Activated naive CD4-positive, alpha-beta T cell (primary cell): Measurements from ENCODE around the gene MAP2K1.

Experiments used
- DNase-seq, 4 experiments: peaks; one replicate each; lab custom pipeline; 2025; lab: John Stamatoyannopoulos, UW

The MAP2K1 gene

GRCh38 chr15:66504563-66505429 is 118.1 kb downstream of the MAP2K1 start, which contains the start of the genes RPL4 and ZWILCH:
Gene RPL4, minus strand, starts transcription at chr15:66504855. Its CDS starts 65 bp downstream, at chr15:66504790.
Gene ZWILCH, plus strand, starts transcription at chr15:66505326. Its CDS starts 13 bp downstream, at chr15:66505339.
- peak; percentile 53 to 76 (median 64) for DNase-seq

GRCh38 chr15:66505430-66505811 is 118.7 kb downstream of the MAP2K1 start:
- DNase-seq, result no peak

GRCh38 chr15:66505818-66506217 is 119.1 kb downstream of the MAP2K1 start:
- no peak for DNase-seq

DNA sequence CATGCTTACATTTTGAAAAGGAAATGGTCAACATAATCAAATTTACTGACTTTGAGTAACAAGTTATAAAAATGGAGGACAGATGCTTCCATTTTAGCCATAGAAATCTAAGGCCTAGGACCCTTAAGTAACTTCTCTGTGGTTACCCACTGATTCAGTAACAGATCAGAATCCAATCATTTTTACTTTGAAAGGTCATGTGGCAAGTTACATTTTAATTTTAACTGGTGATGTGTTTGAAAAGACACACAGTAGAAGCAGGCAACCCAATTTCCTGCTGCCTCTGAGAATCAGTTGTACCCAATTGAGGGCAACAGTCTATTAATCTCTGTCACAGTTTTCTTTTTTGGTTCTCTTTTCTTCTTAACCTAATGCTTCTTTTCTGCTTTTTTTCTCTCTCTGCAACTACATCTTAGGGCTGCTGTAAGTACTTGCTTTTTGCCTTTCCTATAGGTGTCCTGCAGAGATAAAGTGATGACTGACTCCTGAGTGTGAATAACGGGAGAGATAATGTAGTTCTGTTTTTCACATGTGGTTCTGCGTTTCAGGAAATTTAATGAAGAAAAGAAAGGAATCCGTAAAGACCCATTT is 121.7 kb downstream of the MAP2K1 start:
- no peak for DNase-seq

DNA sequence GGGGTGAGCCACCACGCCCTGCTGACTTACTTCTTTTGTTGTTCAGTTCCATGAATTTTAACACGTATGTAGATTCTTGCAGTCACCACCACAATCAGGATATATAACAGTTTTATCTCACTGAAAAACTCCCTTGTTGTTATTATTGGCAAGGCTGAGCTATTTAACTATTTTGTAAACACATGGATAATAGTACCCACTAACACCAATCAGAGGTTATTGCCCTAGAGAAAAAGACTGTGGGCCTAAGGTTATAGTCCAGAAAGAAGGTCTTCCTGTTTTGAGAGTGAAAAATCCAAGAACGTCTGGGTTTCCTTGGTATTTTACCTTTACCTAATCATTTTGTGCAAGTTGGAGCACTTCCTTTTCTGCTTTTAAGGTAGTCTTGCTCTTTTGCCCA is 127.9 kb downstream of the MAP2K1 start:
- no peak for DNase-seq

DNA sequence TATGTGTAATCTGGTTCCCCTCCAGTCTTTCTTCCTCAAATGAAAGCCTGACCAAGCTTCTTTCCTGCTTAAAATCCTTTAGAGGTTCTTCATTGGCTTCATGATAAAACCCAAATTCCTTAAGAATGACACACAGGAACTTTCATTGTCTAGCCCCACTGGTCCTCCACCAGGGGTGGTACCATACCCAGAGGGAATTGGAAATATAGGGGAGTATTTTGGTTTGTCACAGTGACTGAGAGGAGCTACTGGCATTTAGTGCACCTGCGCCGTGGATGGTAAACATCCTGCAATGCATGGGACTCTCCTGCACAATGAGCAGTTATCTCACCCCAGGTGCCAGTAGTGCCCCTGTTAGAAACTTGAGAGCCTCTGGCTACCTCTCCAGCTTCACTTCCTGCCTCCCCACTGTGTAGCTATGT is 129.2 kb downstream of the MAP2K1 start:
- DNase-seq, result no peak

- DNase-seq, result no peak
These were observed 137.2 kb downstream of the MAP2K1 start for GRCh38 chr15:66523926-66524325.

DNA sequence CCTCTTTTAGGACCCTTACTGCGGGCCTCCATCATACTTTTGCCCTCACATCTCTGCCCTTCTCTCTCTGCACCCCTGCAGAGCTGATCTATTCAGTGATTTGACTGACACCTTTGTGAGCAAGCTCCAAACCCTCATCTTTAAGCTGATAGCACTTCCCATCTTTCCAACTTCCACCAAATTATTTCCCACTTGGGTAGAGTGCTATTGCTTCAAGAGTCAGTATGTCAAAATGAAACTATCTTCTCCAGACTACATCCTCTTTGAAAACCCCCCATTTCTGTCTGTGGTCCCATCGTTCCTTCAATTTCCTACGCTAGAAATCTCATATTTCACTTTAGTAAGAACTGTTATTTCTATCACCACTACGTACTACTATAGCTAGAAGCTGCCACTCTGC is 138.1 kb downstream of the MAP2K1 start:
- no peak for DNase-seq

DNA sequence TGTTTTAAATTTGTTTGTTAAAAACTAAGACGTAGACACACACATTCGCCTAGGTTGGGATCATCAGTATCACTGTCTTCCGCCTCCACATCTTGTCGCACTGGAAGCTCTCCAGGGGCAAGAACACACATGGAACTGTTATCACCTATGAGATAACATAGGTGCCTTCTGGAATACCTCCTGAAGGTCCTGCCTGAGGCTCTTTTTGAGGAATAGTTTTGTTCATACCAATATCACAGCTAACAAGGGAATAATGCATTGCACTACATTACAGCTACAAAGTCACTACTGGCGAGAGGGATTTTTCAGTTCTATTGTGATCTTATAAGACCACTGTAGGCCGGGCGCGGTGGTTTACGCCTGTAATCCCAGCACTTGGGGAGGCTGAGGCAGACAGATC is 148.3 kb downstream of the MAP2K1 start:
- no peak for DNase-seq
